OCI-M2 (cell line): ENCODE data around the gene ALDH3B1.

Experiments used
- DNase-seq: peaks from one replicate; lab custom pipeline; 2025; ENCODE audit not compliant: unreplicated experiment; lab: John Stamatoyannopoulos, UW

Gene ALDH3B1

DNA sequence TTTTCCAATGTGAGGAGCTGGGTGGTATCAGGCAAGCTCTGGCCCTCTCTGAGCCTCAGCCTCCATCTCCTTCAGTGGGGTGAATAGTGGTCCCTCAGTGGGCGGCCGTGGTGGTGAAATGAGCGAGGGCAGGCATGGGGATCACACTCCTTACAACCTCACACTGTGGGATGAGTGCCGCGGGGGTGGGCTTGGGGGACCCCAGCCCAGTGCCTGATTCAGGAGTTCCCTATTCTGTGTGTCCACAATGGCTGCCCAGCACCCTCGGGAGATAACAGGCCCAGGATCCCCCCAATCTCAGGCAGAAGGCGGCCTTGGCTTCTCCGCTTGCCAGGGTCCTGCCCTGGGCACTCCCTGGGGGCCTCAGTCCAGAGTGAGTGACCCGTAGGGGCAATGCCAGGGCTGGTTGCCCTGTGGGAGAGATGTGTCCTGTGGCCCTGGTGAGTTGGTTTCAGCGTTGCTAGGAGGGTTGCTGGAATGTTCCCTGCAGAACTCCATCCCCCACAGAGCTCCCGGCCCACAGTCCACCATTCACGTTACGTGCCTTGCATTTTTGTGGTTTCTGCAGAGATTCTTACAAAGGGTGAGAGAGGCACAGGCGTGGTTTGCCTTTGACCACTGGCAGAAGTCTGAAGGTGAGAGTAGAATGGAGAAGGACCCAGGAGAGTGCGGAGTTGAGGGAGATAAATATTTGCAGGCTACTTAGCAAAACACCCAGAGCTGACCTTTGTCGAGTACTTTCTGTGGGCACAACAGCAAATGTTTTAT is 2.9 kb downstream of the ALDH3B1 start:
- DNase-seq: no peak

DNA sequence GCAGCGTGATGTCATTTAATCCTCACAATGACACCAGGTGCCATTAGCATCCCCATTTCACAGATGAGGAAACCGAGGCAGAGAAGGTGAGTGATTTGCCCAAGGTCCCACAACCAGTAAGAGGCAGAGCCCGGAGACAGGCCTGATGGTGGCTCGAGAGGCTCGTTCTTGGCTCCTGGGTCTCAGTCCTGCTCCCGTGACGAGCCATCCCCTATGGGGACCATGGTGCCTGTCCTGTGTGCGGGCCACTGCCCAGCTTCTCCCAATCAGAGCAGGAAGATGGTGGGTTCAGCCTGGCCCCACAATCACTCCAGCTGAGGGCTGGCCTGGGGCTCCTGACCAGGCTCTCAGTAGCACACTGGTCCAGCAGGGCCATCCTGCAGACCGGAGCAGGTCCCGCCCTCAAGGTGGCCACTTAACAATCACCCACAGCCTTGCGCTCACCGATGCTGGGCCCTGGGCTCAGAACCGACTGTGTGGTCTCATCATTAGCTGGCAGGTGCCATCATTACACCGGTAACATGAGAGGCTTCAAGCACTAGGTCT is 3.6 kb downstream of the ALDH3B1 start:
- DNase-seq: no peak

DNA sequence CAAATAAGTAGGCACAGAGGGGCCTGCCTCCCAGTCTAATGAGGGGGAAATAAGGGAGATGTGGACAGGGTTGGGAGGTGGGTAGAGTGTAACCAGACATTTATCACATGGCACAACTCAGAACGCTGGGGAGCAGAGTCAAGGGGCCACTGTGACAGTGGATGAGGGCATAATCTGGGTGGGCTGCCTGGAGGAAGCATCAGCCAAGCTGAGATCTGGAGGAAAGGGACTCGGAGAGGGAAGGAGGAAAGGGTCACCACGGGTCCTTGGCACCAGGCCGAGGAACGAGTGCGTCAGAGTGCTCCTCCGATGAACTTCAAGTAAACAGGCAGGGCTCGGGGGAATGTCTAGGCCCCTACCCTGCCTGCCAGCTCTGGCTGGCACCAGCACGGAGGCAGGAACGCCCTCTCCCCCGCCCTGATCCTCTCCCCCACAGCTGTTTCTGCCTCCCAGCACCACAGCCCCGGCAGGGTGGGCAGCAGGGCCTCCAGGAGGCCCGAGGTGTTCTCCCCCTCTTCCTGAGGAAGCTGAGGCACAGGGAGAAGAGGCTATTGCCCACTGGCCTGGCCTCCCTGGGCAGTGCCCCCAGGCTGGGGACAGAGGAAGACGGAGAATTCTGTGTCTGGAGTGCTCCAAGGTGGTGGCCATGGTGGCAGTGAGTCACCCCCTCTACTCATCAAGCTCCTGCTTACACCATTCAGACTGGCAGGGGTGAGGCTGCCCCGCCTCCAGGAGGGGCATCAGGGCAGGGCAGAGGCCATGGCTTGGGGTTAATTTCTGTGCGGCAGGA is 4.2 kb downstream of the ALDH3B1 start:
- DNase-seq: no peak

DNA sequence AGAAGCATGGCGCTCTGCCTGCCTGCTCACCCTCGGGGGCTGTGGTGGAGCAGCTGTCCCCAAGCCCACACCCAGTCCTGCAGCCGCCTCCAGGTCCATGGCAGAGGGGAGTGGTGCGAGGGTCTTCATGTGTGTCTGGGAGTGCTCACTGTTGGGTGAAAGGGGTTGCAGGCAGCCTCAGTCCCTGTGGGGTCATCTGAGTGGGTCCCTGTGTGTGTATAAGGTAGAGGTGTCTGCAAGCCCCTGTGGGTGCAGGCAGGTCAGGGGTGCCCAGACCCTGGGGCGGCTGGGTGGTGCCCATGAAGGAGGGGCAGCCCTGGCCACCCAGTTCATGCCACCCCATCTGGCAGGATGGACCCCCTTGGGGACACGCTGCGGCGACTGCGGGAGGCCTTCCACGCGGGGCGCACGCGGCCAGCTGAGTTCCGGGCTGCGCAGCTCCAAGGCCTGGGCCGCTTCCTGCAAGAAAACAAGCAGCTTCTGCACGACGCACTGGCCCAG is 4.9 kb downstream of the ALDH3B1 start:
- no peak for DNase-seq

DNA sequence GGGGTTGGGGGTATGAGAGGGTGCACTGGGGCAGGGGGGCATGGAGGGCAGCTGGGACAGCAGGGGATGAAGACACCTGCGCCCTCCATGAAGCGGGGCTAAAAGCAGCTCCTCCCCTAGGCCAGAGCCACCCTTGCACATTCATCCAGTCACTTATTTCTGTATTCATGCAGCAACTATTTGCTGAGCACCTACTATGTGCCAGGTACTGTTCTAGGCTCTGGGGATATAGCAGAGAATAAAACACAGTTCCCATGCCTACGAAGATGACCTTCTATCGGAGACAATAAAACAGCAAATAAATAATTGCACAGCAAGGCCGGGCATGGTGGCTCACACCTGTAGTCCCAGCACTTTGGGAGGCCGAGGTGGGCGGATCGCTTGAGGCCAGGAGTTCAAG is 5.3 kb downstream of the ALDH3B1 start:
- no peak for DNase-seq

DNA sequence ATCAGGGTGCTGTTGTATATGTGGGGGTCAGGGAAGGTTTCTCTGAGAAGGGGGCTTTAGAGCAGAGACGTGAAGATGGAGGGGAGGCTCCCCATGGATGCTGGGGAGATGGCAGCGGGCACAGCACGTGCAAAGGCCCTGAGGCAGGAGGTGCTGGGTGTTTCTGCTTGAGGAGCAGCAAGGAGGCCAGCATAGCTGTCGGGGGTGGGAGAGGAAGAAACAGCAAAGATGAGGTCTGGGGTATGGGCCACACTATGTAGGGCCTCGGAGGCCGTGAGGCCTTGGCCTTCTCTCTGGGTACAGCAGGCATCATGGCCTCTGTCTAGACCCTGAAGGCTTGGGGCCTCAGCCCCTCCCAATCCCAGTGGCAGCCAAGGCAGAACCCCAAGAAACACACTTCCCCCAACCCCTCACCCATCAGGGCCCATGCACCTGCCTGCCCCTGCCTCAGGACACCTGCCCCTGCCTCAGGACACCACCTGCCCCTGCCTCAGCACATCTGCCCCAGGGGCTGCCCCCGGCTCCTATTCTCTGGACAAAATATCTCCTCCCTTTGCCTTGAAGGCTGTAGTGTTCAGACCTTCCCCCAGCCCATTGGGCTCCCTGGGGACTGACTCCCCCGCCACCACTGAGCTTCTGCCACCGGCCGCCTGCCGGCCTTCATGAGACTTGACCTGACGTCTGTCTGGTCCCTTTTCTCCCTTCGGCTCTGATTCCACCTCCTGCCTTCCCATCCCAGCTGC is 6.2 kb downstream of the ALDH3B1 start:
- no peak for DNase-seq

DNA sequence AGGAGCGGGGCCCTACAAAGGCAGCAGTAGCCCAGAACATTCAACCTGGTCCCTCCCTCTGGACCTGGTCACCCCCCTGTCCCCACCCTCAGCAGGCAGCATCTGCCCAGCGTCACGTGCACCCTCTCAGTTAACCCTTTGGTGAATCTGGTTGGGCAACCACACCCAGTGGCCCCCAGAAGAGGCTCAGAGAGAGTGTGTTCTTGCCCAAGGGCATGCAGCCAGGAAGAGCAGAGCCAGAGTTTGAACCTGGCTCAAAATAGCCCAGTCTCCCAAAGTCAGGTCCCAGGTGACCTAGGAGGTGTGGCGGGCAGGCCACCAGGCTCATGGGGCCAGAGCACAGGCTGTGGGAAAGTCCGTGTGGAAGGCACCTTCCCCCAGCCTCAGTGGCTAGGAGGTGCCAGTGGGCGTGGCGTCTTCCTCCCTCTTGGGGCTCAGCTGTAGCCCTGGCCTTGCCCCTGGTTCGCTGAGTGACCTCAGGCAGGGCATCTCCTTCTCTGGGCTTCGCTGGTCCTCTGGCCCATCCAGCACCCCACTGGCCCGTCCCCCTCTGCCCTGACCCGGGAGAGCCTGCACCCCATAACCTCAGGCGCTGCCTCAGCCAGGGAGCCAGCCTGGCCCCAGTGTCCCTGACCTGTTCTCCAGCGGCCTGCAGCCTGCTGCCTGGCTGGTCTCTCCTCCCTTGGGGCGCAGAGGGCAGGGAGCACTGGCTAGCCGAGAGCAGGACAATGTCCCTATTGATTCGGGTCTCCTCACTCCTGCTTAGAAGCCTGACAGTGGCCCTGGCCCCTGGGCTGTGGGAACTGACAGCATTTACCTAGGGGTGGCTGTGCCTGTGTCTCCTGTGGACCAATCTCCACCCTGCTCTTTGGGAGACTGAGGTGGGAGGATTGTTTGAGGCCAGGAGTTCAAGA is 7.0 kb downstream of the ALDH3B1 start:
- no peak for DNase-seq

DNA sequence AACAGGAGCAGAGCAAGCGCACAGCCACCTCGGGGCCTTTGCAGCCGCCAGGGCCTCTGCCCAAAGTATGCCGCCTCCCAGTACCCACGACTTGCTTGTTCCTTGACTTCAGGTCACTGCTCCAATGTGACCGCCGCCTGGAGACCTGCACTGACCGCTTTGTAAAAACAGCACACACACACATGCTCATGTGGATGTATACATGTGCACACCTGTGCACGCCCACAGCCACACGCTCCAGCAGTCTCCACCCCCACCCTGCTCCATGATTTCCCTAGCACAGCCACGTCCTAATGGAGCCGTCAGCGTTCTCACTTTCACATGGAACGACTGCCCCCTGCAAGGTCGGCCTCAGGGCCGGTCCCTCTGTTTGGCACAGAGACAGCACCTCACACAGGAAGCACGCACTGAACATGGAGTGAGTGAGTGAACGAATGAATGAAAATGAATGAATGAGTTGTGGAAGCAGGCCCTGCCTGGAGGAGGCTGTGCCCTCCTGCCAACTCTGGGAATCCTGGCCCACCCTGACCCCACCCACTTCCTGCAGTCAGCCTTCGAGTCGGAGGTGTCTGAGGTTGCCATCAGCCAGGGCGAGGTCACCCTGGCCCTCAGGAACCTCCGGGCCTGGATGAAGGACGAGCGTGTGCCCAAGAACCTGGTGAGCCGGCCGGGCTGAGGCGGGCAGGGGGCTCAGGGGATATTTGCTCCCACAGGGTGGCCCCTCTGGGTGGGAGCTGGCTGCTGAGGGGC is 8.0 kb downstream of the ALDH3B1 start:
- no peak for DNase-seq

DNA sequence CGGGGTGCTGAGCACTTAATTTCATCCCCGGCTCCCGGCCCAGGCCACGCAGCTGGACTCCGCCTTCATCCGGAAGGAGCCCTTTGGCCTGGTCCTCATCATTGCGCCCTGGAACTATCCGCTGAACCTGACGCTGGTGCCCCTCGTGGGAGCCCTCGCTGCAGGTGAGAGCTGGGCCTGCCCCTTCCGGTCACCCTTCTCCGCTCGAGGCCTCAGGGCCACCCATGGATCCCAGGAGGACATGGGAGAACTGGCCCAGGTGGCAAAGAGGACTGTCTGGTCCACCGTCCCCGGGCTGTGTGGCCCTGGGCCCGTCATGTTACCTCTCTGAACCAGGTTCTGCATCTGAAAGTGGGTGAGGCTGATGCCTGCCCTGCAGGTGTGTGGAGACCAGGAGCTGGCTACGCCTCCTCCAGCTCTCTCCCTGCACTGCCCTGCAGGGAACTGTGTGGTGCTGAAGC is 8.6 kb downstream of the ALDH3B1 start:
- DNase-seq: no peak

DNA sequence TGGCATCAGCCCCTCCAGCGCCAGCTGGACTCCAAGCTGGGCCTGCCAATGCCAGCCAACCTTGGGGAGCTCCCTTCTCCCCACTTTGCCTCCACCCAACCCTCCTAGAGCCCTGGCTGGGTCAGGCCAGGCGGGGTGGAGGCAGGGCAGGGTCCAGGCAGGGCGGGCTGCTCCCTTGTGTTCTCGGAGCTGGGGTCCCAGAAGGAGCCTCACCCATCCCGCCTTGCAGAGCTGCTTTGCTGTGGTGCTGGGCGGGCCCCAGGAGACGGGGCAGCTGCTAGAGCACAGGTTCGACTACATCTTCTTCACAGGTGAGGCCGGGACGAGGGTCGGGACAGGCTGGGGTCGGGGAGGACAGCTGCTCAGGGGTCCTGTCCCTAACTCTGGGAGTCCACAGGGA is 9.4 kb downstream of the ALDH3B1 start:
- DNase-seq: no peak

DNA sequence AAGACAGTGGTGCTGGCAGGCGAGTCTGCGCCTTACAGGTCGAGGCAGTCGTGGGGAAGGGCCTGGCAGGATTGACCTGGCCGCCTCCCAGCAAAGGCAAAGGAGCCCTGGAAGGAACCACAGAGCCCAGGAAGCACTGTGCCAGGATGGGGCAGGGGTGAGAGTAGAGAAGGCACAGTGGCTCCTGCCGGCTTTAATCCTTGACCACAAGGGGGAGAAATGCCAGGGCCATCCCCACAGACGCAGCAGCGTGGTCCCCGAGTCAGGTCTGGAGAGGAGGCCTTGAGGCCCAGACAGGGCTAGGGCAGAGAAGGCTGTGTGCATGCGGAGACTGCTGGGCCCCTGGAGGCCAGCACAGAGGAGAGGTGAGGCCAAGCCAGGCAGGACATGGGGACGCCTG is 10.4 kb downstream of the ALDH3B1 start:
- no peak for DNase-seq

DNA sequence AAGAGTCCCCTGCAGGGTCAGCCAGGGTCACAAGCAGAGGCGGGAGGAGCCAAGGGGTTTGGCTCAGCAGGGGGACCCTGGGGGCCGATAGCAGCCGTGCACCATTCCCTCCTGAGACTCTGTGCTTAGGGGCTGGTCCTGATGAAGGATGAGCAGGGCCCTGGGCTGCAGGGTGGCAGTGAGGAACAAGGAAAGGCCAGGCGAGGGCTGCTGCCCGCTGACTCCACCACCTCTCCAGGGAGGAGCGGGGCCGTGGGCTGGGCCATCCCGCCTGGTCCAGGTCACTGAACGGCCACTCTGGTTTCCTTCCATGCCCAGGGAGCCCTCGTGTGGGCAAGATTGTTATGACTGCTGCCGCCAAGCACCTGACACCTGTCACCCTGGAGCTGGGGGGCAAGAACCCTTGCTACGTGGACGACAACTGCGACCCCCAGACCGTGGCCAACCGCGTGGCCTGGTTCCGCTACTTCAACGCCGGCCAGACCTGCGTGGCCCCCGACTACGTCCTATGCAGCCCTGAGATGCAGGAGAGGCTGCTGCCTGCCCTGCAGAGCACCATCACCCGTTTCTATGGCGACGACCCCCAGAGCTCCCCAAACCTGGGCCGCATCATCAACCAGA is 11.2 kb downstream of the ALDH3B1 start:
- DNase-seq: no peak

DNA sequence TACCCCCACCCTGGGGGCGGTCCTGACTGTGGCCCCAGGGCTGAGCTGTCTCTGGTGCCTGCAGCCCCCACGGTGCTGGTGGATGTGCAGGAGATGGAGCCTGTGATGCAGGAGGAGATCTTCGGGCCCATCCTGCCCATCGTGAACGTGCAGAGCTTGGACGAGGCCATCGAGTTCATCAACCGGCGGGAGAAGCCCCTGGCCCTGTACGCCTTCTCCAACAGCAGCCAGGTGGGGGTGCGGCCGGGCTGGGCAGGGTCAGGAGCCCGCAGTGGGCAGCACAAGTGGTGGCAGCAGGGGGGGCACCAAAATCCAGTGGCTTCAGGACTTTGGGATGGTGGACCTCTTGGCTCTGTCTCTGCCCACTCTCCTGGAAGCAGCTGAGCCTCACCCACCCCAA is 12.4 kb downstream of the ALDH3B1 start:
- no peak for DNase-seq

DNA sequence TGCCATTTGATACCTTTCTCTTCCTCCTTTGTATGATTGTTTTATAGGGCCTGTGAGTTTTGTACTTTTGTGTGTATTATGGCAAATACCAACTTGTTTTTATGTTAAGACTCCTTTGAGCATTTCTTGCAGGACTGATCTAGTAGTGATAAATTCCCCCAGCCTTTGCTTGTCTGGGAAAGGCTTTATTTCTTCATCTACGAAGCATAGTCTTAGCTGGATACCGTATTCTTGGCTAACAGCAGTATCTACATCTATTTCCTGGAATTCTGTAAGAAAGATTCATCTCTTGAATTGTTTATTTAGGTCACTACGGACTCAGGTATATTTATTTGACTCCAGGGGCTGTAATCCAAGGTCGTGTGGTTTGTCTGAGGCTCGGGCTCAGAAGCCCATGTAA is 14.4 kb downstream of the ALDH3B1 start:
- no peak for DNase-seq

DNA sequence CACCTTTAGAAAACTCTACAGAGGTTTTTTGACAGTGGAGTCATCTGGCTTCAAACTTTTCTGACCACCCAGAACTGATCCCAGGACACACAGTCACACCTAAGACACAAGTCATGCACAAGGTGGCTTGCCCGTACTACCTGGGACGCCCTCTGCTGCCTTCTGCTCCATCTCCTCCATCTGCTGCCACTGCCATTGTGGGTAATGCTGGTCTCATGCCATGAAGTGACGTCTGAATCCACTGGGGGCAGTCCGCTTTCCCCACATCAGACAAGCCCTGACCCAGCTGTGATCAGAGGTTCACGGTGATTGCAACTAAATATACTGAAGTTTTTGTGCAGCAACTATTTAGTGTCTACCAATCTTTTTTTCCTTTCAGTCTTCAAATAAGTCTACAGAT is 14.9 kb downstream of the ALDH3B1 start:
- no peak for DNase-seq

DNA sequence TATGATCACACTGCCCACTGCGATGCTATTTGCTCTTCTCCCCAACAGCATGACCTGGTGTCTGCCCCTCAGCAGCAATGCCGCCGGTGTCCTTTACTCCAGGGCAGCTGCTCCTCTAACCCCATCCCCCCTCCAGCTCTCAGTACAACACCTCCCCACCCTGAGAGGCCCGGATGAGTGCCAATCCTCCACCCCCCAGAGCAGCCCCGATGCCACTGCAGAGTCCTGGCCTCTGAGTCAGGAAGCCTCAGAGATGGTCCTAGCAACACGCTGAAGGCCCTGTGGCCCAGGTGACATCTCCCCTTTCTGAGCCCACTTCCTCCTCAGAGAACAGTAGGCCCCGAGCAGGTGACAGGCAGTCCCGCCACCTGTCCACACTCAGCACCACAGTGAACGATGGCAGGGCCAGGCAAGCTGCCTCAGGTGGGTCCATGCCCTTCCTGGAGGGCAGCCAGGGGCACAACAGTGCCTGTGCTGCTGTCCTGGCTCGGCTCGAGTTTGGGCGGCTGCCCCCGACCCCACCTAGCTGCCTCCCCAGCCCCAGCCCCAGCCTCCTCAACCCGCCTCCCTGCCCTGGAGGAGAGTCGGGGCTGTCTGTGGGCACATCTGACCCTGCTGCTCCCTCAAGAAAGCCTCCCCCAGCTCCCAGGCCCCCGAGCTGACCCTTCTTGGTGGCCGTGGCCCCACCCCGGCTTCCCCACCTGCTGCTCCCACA is 16.4 kb downstream of the ALDH3B1 start:
- DNase-seq: no peak

DNA sequence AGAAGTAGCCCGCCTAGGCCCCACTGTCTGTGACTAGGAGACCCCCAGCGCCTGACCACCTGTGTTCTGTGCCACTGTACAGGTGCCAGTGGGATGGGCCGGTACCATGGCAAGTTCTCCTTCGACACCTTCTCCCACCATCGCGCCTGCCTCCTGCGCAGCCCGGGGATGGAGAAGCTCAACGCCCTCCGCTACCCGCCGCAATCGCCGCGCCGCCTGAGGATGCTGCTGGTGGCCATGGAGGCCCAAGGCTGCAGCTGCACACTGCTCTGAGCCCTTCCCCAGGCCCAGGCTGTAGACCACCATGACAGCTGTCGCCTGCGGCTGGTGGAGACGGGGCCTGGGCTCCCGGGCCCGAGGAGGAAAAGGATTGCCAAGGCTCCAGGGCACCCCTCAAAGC is 17.5 kb downstream of the ALDH3B1 start:
- DNase-seq: no peak

DNA sequence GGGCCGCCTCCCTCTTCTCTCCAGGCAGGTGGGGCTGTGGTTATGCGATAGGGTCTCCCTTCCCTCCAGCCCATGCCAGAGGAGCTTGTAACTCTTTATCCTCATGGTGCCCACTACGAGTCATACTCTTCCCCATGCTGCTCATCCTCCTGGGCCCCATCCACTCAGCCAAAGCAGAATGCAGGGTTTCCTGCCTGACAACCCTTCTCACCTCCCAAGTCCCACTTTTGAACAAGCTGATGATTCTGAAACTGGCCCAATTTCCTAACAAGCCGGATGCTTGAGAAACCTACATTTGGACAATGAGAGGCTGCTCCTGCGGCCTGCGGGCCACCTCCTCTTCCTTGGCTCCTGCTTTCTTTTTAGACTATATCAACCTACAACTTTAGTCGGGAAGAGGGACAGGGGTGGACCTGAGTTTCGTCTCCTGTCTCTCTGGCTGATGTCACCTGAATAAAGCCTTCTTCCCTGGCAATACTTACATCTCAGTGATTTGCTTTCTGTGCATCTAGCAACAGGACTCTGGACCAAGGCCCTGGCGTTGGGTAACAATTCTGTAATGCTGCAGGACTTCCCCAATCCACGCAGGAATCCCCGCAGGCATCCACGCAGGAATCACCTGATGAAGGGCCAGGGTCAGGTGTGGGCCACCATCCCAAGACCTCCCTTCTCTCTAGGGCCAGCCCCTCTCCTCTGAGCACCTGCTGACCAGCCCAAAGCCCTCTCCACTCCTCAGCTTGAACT is 18.8 kb downstream of the ALDH3B1 start:
- no peak for DNase-seq
